C4-2B (cell line): ENCODE data around the gene BNIPL.

Source experiments
- CTCF ChIP-seq: fragments of 450-650 bp; conservative IDR thresholded peaks from 2 replicates; pipeline ENCODE4 v1.5.1; 2017; ENCODE audit warnings: mild to moderate bottlenecking
- ZFX ChIP-seq: fragments of 450-650 bp; IDR thresholded peaks from 2 replicates; pipeline ENCODE4 v1.6.1; 2017

- TF ChIP-seq CTCF: no peak
- no peak for TF ChIP-seq ZFX
Measured at GRCh38 chr1:151007853-151008243, 28.5 kb upstream of the BNIPL start.
